DOHH2 (cell line): ENCODE results near the gene PDHX.
"Not testable (repeated sequence)": the region's sequence is repeated elsewhere in the genome, so short reads cannot be mapped to it uniquely, and the experiment has no call there.

Experiments used
- H3F3A ChIP-seq: fragments of 200-600 bp; sonication (generic), shearing (Covaris generic); 2 replicates; pipeline ENCODE4 v1.6.0; 2016; ENCODE audit warnings: antibody characterized with exemption, mild to moderate bottlenecking; ENCODE audit not compliant: control insufficient read depth, insufficient read depth
- H3K27ac ChIP-seq: fragments of 200-600 bp; sonication (generic); 2 replicates; pipeline ENCODE4 v1.5.1; 2014; ENCODE audit warnings: low read depth, mild to moderate bottlenecking, low read length, moderate library complexity
- H3K27me3 ChIP-seq: fragments of 200-600 bp; sonication (generic); 2 replicates; pipeline ENCODE4 v1.6.1; 2014; ENCODE audit warnings: mild to moderate bottlenecking, low read length, mixed read lengths; ENCODE audit not compliant: control insufficient read depth
- H3K36me3 ChIP-seq: fragments of 200-600 bp; sonication (generic); 2 replicates; pipeline ENCODE4 v1.6.1; 2014; ENCODE audit warnings: mild to moderate bottlenecking, low read length, moderate library complexity, mixed read lengths; ENCODE audit not compliant: control insufficient read depth
- H3K4me1 ChIP-seq: fragments of 200-600 bp; sonication (generic); 2 replicates; pipeline ENCODE4 v1.6.1; 2014; ENCODE audit warnings: mild to moderate bottlenecking, low read length, mixed read lengths; ENCODE audit not compliant: control insufficient read depth
- H3K4me2 ChIP-seq: fragments of 200-600 bp; sonication (generic); 2 replicates; pipeline ENCODE4 v1.6.0; 2014; ENCODE audit warnings: mild to moderate bottlenecking, low read length, moderate library complexity
- H3K4me3 ChIP-seq: fragments of 200-600 bp; sonication (generic); 2 replicates; pipeline ENCODE4 v1.5.1; 2014; ENCODE audit warnings: mild to moderate bottlenecking, low read length, mixed read lengths
- H3K79me2 ChIP-seq: fragments of 200-600 bp; sonication (generic); 2 replicates; pipeline ENCODE4 v1.6.1; 2014; ENCODE audit warnings: mild to moderate bottlenecking, low read length, mixed read lengths; ENCODE audit not compliant: control insufficient read depth
- H3K9me2 ChIP-seq: fragments of 200-600 bp; sonication (generic); replicated peaks from 2 replicates; pipeline ENCODE4 v1.6.1; 2014; ENCODE audit warnings: mild to moderate bottlenecking, low read length, mixed read lengths; ENCODE audit not compliant: control insufficient read depth
- H3K9me3 ChIP-seq: fragments of 200-600 bp; sonication (generic); 2 replicates; pipeline ENCODE4 v1.6.1; 2014; ENCODE audit warnings: antibody characterized with exemption, low read length, mixed read lengths; ENCODE audit not compliant: control insufficient read depth, insufficient read depth
- H4K20me1 ChIP-seq: fragments of 200-600 bp; sonication (generic); 2 replicates; pipeline ENCODE4 v1.6.0; 2014; ENCODE audit warnings: low read depth, mild to moderate bottlenecking, antibody characterized with exemption, low read length, moderate library complexity; ENCODE audit not compliant: control insufficient read depth, insufficient read depth
- CTCF ChIP-seq: fragments of 200-600 bp; sonication (generic); IDR thresholded peaks from one replicate; pipeline ENCODE4 v1.5.1; 2014; ENCODE audit warnings: antibody characterized with exemption, mild to moderate bottlenecking, low read depth, low read length; ENCODE audit not compliant: poor library complexity, severe bottlenecking
- EZH2phosphoT487 ChIP-seq: fragments of 200-600 bp; sonication (generic); IDR thresholded peaks from 2 replicates; pipeline ENCODE4 v1.6.1; 2017; ENCODE audit warnings: borderline replicate concordance, mild to moderate bottlenecking, antibody characterized with exemption, low read length, moderate library complexity, mixed read lengths

Gene PDHX

GRCh38 chr11:35021589-35021988 lies 105.2 kb downstream of the PDHX start:
- H3K4me1 ChIP-seq = no peaks in the 10 kb centered on the region
- H3F3A ChIP-seq = no peaks in the 10 kb centered on the region
- H3K36me3 ChIP-seq = no peaks in the 10 kb centered on the region
- H3K9me3 ChIP-seq = no peaks in the 10 kb centered on the region
- no peak overlapping the region for H3K27ac ChIP-seq
- H3K4me2 ChIP-seq = no peak overlapping the region
- no peaks in the 10 kb centered on the region for H3K9me2 ChIP-seq
- no peaks in the 10 kb centered on the region for H3K79me2 ChIP-seq
- TF ChIP-seq CTCF (no peak), EZH2phosphoT487 (no peak)
- H3K27me3 ChIP-seq = no peaks in the 10 kb centered on the region
- H4K20me1 ChIP-seq = no peaks in the 10 kb centered on the region
- no peak overlapping the region for H3K4me3 ChIP-seq

- not testable (repeated sequence) for H3K27me3 ChIP-seq, H3K4me2 ChIP-seq
These were observed 107.5 kb downstream of the PDHX start for GRCh38 chr11:35023940-35024339.

GRCh38 chr11:35028007-35028406 lies 111.6 kb downstream of the PDHX start:
- H3K9me3 ChIP-seq, H3F3A ChIP-seq, H3K27ac ChIP-seq, H3K36me3 ChIP-seq, H3K4me1 ChIP-seq, H3K27me3 ChIP-seq, H4K20me1 ChIP-seq, H3K4me2 ChIP-seq, H3K9me2 ChIP-seq, H3K4me3 ChIP-seq, H3K79me2 ChIP-seq: not testable (repeated sequence)

More at GRCh38 chr11:35023940-35024339, 107.5 kb downstream of the PDHX start:
- not testable (repeated sequence) for H4K20me1 ChIP-seq, H3K27ac ChIP-seq, H3F3A ChIP-seq, H3K79me2 ChIP-seq, H3K4me3 ChIP-seq, H3K9me2 ChIP-seq, H3K4me1 ChIP-seq, H3K9me3 ChIP-seq, H3K36me3 ChIP-seq

- Histone ChIP-seq H3K9me3 (no peaks in the 10 kb centered on the region), H3K4me3 (no peak overlapping the region), H3K27me3 (no peaks in the 10 kb centered on the region), H3K27ac (no peak overlapping the region), H4K20me1 (no peaks in the 10 kb centered on the region), H3F3A (no peaks in the 10 kb centered on the region), H3K4me1 (peaks cover 5% of the 10 kb centered on the region; the same call in 1 of the 2 replicates), H3K36me3 (no peaks in the 10 kb centered on the region), H3K4me2 (no peak overlapping the region), H3K9me2 (no peaks in the 10 kb centered on the region), H3K79me2 (no peaks in the 10 kb centered on the region)
- no peak for TF ChIP-seq CTCF
- TF ChIP-seq EZH2phosphoT487 = no peak
These were observed 113.7 kb downstream of the PDHX start for GRCh38 chr11:35029979-35030682.
